HCT116 (cell line): ENCODE results near the gene DAPK2. TPM values are rescaled to one million over a fixed set of nuclear protein-coding genes. Genes with fewer than 3 reads are reported as not detected.

Source experiments
- ATAC-seq: fragments of 200-7000 bp; cut with Tn5 transposase; 2 replicates; pipeline ENCODE4 v1.9.1; 2020; ENCODE audit warnings: mild to moderate bottlenecking, moderate library complexity
- BruUV-seq: library from RNA; stranded (reverse); fragments of 400-500 nt; replicated peaks from 2 replicates; lab custom pipeline; 2021; lab: Mats Ljungman, UMichigan
- CTCF ChIA-PET: fragments of 300-600 bp; sonication (Branson Sonifier 250); formaldehyde crosslinking; loops from one replicate; lab custom pipeline; 2021; ENCODE audit warnings: antibody characterized with exemption; lab: Charles Lee
- POLR2A ChIA-PET: fragments of 300-600, 350-600 bp; sonication (Branson Sonifier 250); formaldehyde crosslinking; loops from one replicate; lab custom pipeline; 2021; ENCODE audit warnings: antibody characterized with exemption; lab: Charles Lee
- RAD21 ChIA-PET, 2 experiments: fragments of 300-600 bp; sonication (Branson Sonifier 250); formaldehyde crosslinking; loops; one replicate each; lab custom pipeline; 2023; ENCODE audit warnings: low total read pairs in 2 of 2; ENCODE audit not compliant: uncharacterized antibody in 2 of 2, unreplicated experiment in 2 of 2, low non-redundant PET in 1 of 2; lab: Charles Lee
- DNase-seq: peaks from one replicate; pipeline ENCODE4 v3.0.0-alpha.2; 2010; ENCODE audit warnings: low read depth, low spot score
- H2AFZ ChIP-seq: fragments of 200-600 bp; shearing (Covaris generic), sonication (generic); 2 replicates; pipeline ENCODE4 v1.6.1; 2017; ENCODE audit warnings: low read depth, mixed run types, mixed read lengths, antibody characterized with exemption, low read length; ENCODE audit not compliant: poor library complexity, severe bottlenecking
- H3K27ac ChIP-seq: 2 replicates; pipeline ENCODE4 v1.5.1; 2012; ENCODE audit warnings: low read depth, low read length
- H3K27me3 ChIP-seq: fragments of 200-600 bp; sonication (generic); 2 replicates; pipeline ENCODE4 v1.6.1; 2016; ENCODE audit warnings: mixed run types, low read length, mixed read lengths; ENCODE audit not compliant: insufficient read depth
- H3K36me3 ChIP-seq, 2 experiments: fragments of 200-500 bp in 1 of 2; fragments of 200-600 bp in 1 of 2; sonication (Bioruptor generic) in 1 of 2; sonication (generic) in 1 of 2; 2 replicates each; pipeline versions ENCODE4 v1.5.1 to v1.6.1; 2014 to 2016; ENCODE audit warnings: low read length in 2 of 2, inconsistent platforms in 1 of 2, mixed read lengths in 1 of 2, mixed run types in 1 of 2; ENCODE audit not compliant: insufficient read depth in 2 of 2, control insufficient read depth in 1 of 2
- H3K4me1 ChIP-seq, 2 experiments: fragments of 200-600 bp in 1 of 2; sonication (generic) in 1 of 2; 2 replicates each; pipeline versions ENCODE4 v1.5.1 to v1.6.1; 2012 to 2017; ENCODE audit warnings: low read length in 2 of 2, inconsistent platforms in 1 of 2, mild to moderate bottlenecking in 1 of 2, mixed read lengths in 1 of 2, mixed run types in 1 of 2, moderate library complexity in 1 of 2; ENCODE audit not compliant: insufficient read depth in 2 of 2, control insufficient read depth in 1 of 2
- H3K4me2 ChIP-seq: fragments of 200-600 bp; sonication (generic); 2 replicates; pipeline ENCODE4 v1.6.1; 2017; ENCODE audit warnings: mixed run types, low read length, mixed read lengths
- H3K4me3 ChIP-seq, 2 experiments: fragments of 200-600 bp in 1 of 2; sonication (generic) in 1 of 2; replicated peaks in 1 of 2; 2 replicates each; pipeline ENCODE4 v1.5.1; 2011 to 2016; ENCODE audit warnings: low read length in 2 of 2, control low read depth in 1 of 2, low read depth in 1 of 2, mild to moderate bottlenecking in 1 of 2, mixed read lengths in 1 of 2, mixed run types in 1 of 2
- H3K79me2 ChIP-seq: fragments of 200-600 bp; sonication (generic); 2 replicates; pipeline ENCODE4 v1.6.1; 2017; ENCODE audit warnings: mild to moderate bottlenecking, mixed run types, low read length, moderate library complexity, mixed read lengths; ENCODE audit not compliant: insufficient read depth
- H3K9ac ChIP-seq: fragments of 200-600 bp; sonication (generic); 2 replicates; pipeline ENCODE4 v1.6.1; 2016; ENCODE audit warnings: low read length, mixed read lengths
- H3K9me2 ChIP-seq: fragments of 200-600 bp; sonication (generic), shearing (Covaris generic); 2 replicates; pipeline ENCODE4 v1.6.1; 2017; ENCODE audit warnings: mixed run types, mild to moderate bottlenecking, moderate library complexity; ENCODE audit not compliant: insufficient read depth
- H3K9me3 ChIP-seq, 2 experiments: fragments of 200-500 bp in 1 of 2; fragments of 200-600 bp in 1 of 2; sonication (Bioruptor generic) in 1 of 2; sonication (generic) in 1 of 2; 2 replicates each; pipeline ENCODE4 v1.6.1; 2014 to 2017; ENCODE audit warnings: low read length in 2 of 2, mixed read lengths in 2 of 2, inconsistent platforms in 1 of 2, low read depth in 1 of 2, mild to moderate bottlenecking in 1 of 2, mixed run types in 1 of 2, moderate library complexity in 1 of 2; ENCODE audit not compliant: control insufficient read depth in 1 of 2, insufficient read depth in 1 of 2
- H4K20me1 ChIP-seq: fragments of 200-600 bp; sonication (generic), shearing (Covaris generic); 2 replicates; pipeline ENCODE4 v1.6.1; 2017; ENCODE audit warnings: mixed run types, mild to moderate bottlenecking, moderate library complexity; ENCODE audit not compliant: insufficient read depth
- CBX3 ChIP-seq: IDR thresholded peaks from 2 replicates; pipeline ENCODE4 v1.6.1; 2012; ENCODE audit warnings: low read depth
- CEBPB ChIP-seq: IDR thresholded peaks from 2 replicates; pipeline ENCODE4 v1.6.1; 2012; ENCODE audit warnings: low read depth
- ELF1 ChIP-seq: IDR thresholded peaks from 2 replicates; pipeline ENCODE4 v1.6.1; 2012; ENCODE audit warnings: low read depth, borderline replicate concordance
- EZH2 ChIP-seq: fragments of 200-600 bp; sonication (generic); IDR thresholded peaks from 2 replicates; pipeline ENCODE4 v1.6.1; 2017; ENCODE audit warnings: antibody characterized with exemption, mixed run types
- FOSL1 ChIP-seq: IDR thresholded peaks from 2 replicates; pipeline ENCODE4 v1.6.1; 2012; ENCODE audit warnings: low read depth
- JUND ChIP-seq: IDR thresholded peaks from 2 replicates; pipeline ENCODE4 v1.6.1; 2012
- POLR2A ChIP-seq: IDR thresholded peaks from 2 replicates; pipeline ENCODE4 v1.7.0; 2011; ENCODE audit warnings: borderline replicate concordance; ENCODE audit not compliant: insufficient read depth, insufficient read length; ENCODE audit errors: extremely low read depth
- POLR2AphosphoS5 ChIP-seq: IDR thresholded peaks from 2 replicates; pipeline ENCODE4 v1.6.1; 2011; ENCODE audit warnings: mild to moderate bottlenecking, low read depth, low read length, moderate library complexity
- RAD21 ChIP-seq: IDR thresholded peaks from 2 replicates; pipeline ENCODE4 v1.6.1; 2012; ENCODE audit warnings: low read depth, mild to moderate bottlenecking
- REST ChIP-seq: IDR thresholded peaks from 2 replicates; pipeline ENCODE4 v1.6.1; 2012; ENCODE audit warnings: low read depth
- SIN3A ChIP-seq: IDR thresholded peaks from 2 replicates; pipeline ENCODE4 v1.6.1; 2012; ENCODE audit warnings: low read depth
- SP1 ChIP-seq: IDR thresholded peaks from 2 replicates; pipeline ENCODE4 v1.6.1; 2012; ENCODE audit warnings: low read depth
- TCF7L2 ChIP-seq: IDR thresholded peaks from 2 replicates; pipeline ENCODE4 v1.7.0; 2011; ENCODE audit warnings: borderline replicate concordance, inconsistent platforms; ENCODE audit not compliant: insufficient read depth, insufficient read length; ENCODE audit errors: extremely low read depth
- YY1 ChIP-seq: IDR thresholded peaks from 2 replicates; pipeline ENCODE4 v1.6.1; 2011; ENCODE audit warnings: low read length, low read depth, moderate library complexity, mild to moderate bottlenecking; ENCODE audit not compliant: insufficient replicate concordance; ENCODE audit errors: extremely low read depth
- ZBTB33 ChIP-seq: IDR thresholded peaks from 2 replicates; pipeline ENCODE4 v1.6.1; 2011; ENCODE audit warnings: mild to moderate bottlenecking, low read length, moderate library complexity; ENCODE audit not compliant: insufficient replicate concordance; ENCODE audit errors: extremely low read depth
- ZFX ChIP-seq: fragments of 450-650 bp; IDR thresholded peaks from 2 replicates; pipeline ENCODE4 v1.6.1; 2017
- ZNF274 ChIP-seq: fragments of 200-500 bp; sonication (Bioruptor generic); IDR thresholded peaks from 2 replicates; pipeline ENCODE4 v1.6.1; 2014; ENCODE audit warnings: mild to moderate bottlenecking, low read depth, low read length, inconsistent platforms
- intact Hi-C: fragments of 100-400 bp; cut with micrococcal nuclease; formaldehyde crosslinking; loops from 2 replicates; pipeline ENCODE4 v1.10.0; 2022
- total RNA-seq: library from RNA; stranded (reverse); gene quantifications from one replicate; pipeline ENCODE4 v1.2.1, GENCODE V29; 2021; ENCODE audit not compliant: unreplicated experiment

DAPK2 gene
- total RNA-seq, 1 experiment from 2014 or later = 4.8 TPM

- Histone ChIP-seq H3K9me3 (no peaks in the 10 kb centered on the region), H3K4me1 (peaks cover 0 to under 1% of the 10 kb centered on the region in 2 experiments; a peak in 1 of 4 replicates), H3K27me3 (no peaks in the 10 kb centered on the region), H3K79me2 (no peaks in the 10 kb centered on the region), H3K36me3 (no peaks in the 10 kb centered on the region), H3K4me3 (no peak overlapping the region), H3K9me2 (0 out of 2 replicates have a peak, but pooled peaks cover 3% of the 10 kb centered on the region), H2AFZ (no peak overlapping the region), H4K20me1 (no peaks in the 10 kb centered on the region), H3K27ac (no peak overlapping the region), H3K9ac (no peak overlapping the region), H3K4me2 (no peak overlapping the region)
- ChIA-PET POLR2A (no interaction called here), RAD21 (no interaction called here), CTCF (no interaction called here)
- ATAC-seq (no peak), DNase-seq (no peak)
- no TSS peak for BruUV-seq
- intact Hi-C loops = no loop called here
- TF ChIP-seq TCF7L2 = no peak
- no peak for TF ChIP-seq POLR2A
- TF ChIP-seq JUND = no peak
- no peak for TF ChIP-seq FOSL1
- no peak for TF ChIP-seq ZFX
- TF ChIP-seq ZNF274 = no peak
- no peak for TF ChIP-seq SP1
- TF ChIP-seq REST = no peak
- no peak for TF ChIP-seq ZBTB33
- TF ChIP-seq YY1 = no peak
- TF ChIP-seq CEBPB = no peak
- TF ChIP-seq EZH2 = no peak
- no peak for TF ChIP-seq ELF1
- no peak for TF ChIP-seq SIN3A
- no peak for TF ChIP-seq RAD21
- TF ChIP-seq CBX3 = no peak
- TF ChIP-seq POLR2AphosphoS5 = no peak
Measured at GRCh38 chr15:63968122-63968524, 78.2 kb downstream of the DAPK2 start.
